IMR-90 (cell line): ENCODE measurements around the gene SLC24A3. TPM values are rescaled to one million over a fixed set of nuclear protein-coding genes. Genes with fewer than 3 reads are reported as not detected.

Experiments
- ATAC-seq: fragments of 200-7000 bp; cut with Tn5 transposase; 2 replicates; pipeline ENCODE4 v1.9.1; 2020; ENCODE audit warnings: low read depth, mild to moderate bottlenecking, moderate library complexity
- BruUV-seq: library from RNA; stranded (reverse); fragments of 400-500 nt; replicated peaks from 2 replicates; lab custom pipeline; 2021; lab: Mats Ljungman, UMichigan
- CTCF ChIA-PET: fragments of 300-600 bp; formaldehyde crosslinking; extraction: SDS; loops from one replicate; lab custom pipeline; 2021; ENCODE audit warnings: antibody characterized with exemption; lab: Yijun Ruan, JAX
- POLR2A ChIA-PET: fragments of 300-600 bp; sonication (Branson Sonifier 250); formaldehyde crosslinking; loops from one replicate; lab custom pipeline; 2022; ENCODE audit warnings: antibody characterized with exemption; ENCODE audit not compliant: unreplicated experiment; lab: Charles Lee
- DNase-seq: peaks from one replicate; pipeline ENCODE4 v3.0.0; 2013
- H2AFZ ChIP-seq: replicated peaks from 2 replicates; pipeline ENCODE3; 2013; ENCODE audit warnings: low read length, mild to moderate bottlenecking; ENCODE audit not compliant: poor library complexity
- H2AK5ac ChIP-seq: 2 replicates; pipeline ENCODE4 v1.6.1; 2013; ENCODE audit warnings: low read depth, low read length, inconsistent platforms
- H2AK9ac ChIP-seq: replicated peaks from 2 replicates; pipeline ENCODE3; 2013; ENCODE audit warnings: mild to moderate bottlenecking, low read depth, low read length, moderate library complexity; ENCODE audit not compliant: poor library complexity
- H2BK120ac ChIP-seq: 2 replicates; pipeline ENCODE4 v1.6.1; 2013; ENCODE audit warnings: low read depth, low read length, inconsistent platforms
- H2BK15ac ChIP-seq: 3 replicates; pipeline ENCODE4 v1.6.1; 2013; ENCODE audit warnings: low read depth, low read length, inconsistent platforms
- H2BK20ac ChIP-seq: 2 replicates; pipeline ENCODE4 v1.6.1; 2013; ENCODE audit warnings: low read depth, mild to moderate bottlenecking, inconsistent platforms, low read length, moderate library complexity
- H2BK5ac ChIP-seq: 2 replicates; pipeline ENCODE4 v1.6.1; 2013; ENCODE audit warnings: mild to moderate bottlenecking, low read depth, low read length, inconsistent platforms; ENCODE audit not compliant: poor library complexity, severe bottlenecking
- H3K14ac ChIP-seq: replicated peaks from 2 replicates; pipeline ENCODE4 v1.6.1; 2013; ENCODE audit warnings: low read depth, low read length, inconsistent platforms
- H3K18ac ChIP-seq: 2 replicates; pipeline ENCODE4 v1.6.1; 2013; ENCODE audit warnings: low read depth, low read length, control low read depth
- H3K23ac ChIP-seq: 2 replicates; pipeline ENCODE4 v1.6.1; 2013; ENCODE audit warnings: low read depth, low read length, inconsistent platforms
- H3K27ac ChIP-seq: 2 replicates; pipeline ENCODE4 v1.5.1; 2013; ENCODE audit warnings: mild to moderate bottlenecking, control low read depth, low read length; ENCODE audit not compliant: insufficient read depth
- H3K27me3 ChIP-seq: 2 replicates; pipeline ENCODE4 v1.6.1; 2013; ENCODE audit warnings: low read length; ENCODE audit not compliant: control insufficient read depth, insufficient read depth
- H3K36me3 ChIP-seq: 2 replicates; pipeline ENCODE4 v1.6.1; 2013; ENCODE audit warnings: low read length, mixed read lengths; ENCODE audit not compliant: control insufficient read depth, insufficient read depth
- H3K4ac ChIP-seq: 2 replicates; pipeline ENCODE4 v1.6.1; 2013; ENCODE audit warnings: low read depth, low read length, inconsistent platforms
- H3K4me1 ChIP-seq: 2 replicates; pipeline ENCODE4 v1.6.1; 2013; ENCODE audit warnings: low read length, mixed read lengths; ENCODE audit not compliant: control insufficient read depth, insufficient read depth
- H3K4me2 ChIP-seq: 2 replicates; pipeline ENCODE4 v1.6.1; 2013; ENCODE audit warnings: low read depth, mild to moderate bottlenecking, control low read depth, low read length, moderate library complexity
- H3K4me3 ChIP-seq: 2 replicates; pipeline ENCODE4 v1.5.1; 2013; ENCODE audit warnings: low read depth, mild to moderate bottlenecking, control low read depth, low read length, moderate library complexity; ENCODE audit not compliant: insufficient read depth
- H3K56ac ChIP-seq: 2 replicates; pipeline ENCODE4 v1.6.1; 2013; ENCODE audit warnings: low read length, inconsistent platforms; ENCODE audit not compliant: insufficient read depth; ENCODE audit errors: extremely low read depth
- H3K79me1 ChIP-seq, 2 experiments: 2 replicates each; pipeline ENCODE4 v1.6.1; 2013; ENCODE audit warnings: low read length in 2 of 2, inconsistent platforms in 1 of 2, low read depth in 1 of 2
- H3K9ac ChIP-seq: 2 replicates; pipeline ENCODE4 v1.6.1; 2013; ENCODE audit warnings: low read depth, low read length, control low read depth
- H3K9me1 ChIP-seq: 2 replicates; pipeline ENCODE4 v1.6.1; 2013; ENCODE audit warnings: low read length, inconsistent platforms; ENCODE audit not compliant: insufficient read depth
- H3K9me3 ChIP-seq: 2 replicates; pipeline ENCODE4 v1.6.1; 2013; ENCODE audit warnings: low read length; ENCODE audit not compliant: control insufficient read depth, insufficient read depth
- H4K20me1 ChIP-seq: 2 replicates; pipeline ENCODE4 v1.6.1; 2013; ENCODE audit warnings: low read length, inconsistent platforms; ENCODE audit not compliant: insufficient read depth
- H4K5ac ChIP-seq: 2 replicates; pipeline ENCODE4 v1.6.1; 2013; ENCODE audit warnings: mild to moderate bottlenecking, low read depth, low read length, control low read depth
- H4K8ac ChIP-seq, 2 experiments: 2 replicates each; pipeline ENCODE4 v1.6.1; 2013; ENCODE audit warnings: low read depth in 2 of 2, low read length in 2 of 2, control low read depth in 1 of 2, inconsistent platforms in 1 of 2
- H4K91ac ChIP-seq: 2 replicates; pipeline ENCODE4 v1.6.1; 2013; ENCODE audit warnings: low read depth, low read length, inconsistent platforms; ENCODE audit not compliant: insufficient read depth
- BHLHE40 ChIP-seq: fragments of 150-350 bp; IDR thresholded peaks from 2 replicates; pipeline ENCODE4 v1.6.1; 2016; ENCODE audit warnings: mild to moderate bottlenecking, low read depth, low read length
- CHD1 ChIP-seq: IDR thresholded peaks from 2 replicates; pipeline ENCODE4 v1.6.1; 2012; ENCODE audit warnings: low read depth, low read length, improper control_type of control experiment
- CTCF ChIP-seq: conservative IDR thresholded peaks from 2 replicates; pipeline ENCODE4 v1.5.1; 2012; ENCODE audit warnings: mild to moderate bottlenecking, low read depth, low read length, improper control_type of control experiment
- ELK1 ChIP-seq: fragments of 150-350 bp; IDR thresholded peaks from 2 replicates; pipeline ENCODE4 v1.6.1; 2016; ENCODE audit warnings: low read depth, mild to moderate bottlenecking, low read length, moderate library complexity, borderline replicate concordance
- FOS ChIP-seq: fragments of 150-350 bp; IDR thresholded peaks from 2 replicates; pipeline ENCODE4 v1.6.1; 2016; ENCODE audit warnings: low read depth, low read length
- MAFK ChIP-seq: IDR thresholded peaks from 2 replicates; pipeline ENCODE4 v1.6.1; 2012; ENCODE audit warnings: low read depth, low read length, improper control_type of control experiment
- MAZ ChIP-seq: IDR thresholded peaks from 2 replicates; pipeline ENCODE4 v1.6.1; 2012; ENCODE audit warnings: low read depth, mild to moderate bottlenecking, low read length, improper control_type of control experiment, moderate library complexity, borderline replicate concordance
- MXI1 ChIP-seq: IDR thresholded peaks from 2 replicates; pipeline ENCODE4 v1.6.1; 2012; ENCODE audit warnings: low read depth, mild to moderate bottlenecking, low read length, moderate library complexity, borderline replicate concordance
- NFE2L2 ChIP-seq: fragments of 150-350 bp; IDR thresholded peaks from 2 replicates; pipeline ENCODE4 v1.6.1; 2016; ENCODE audit warnings: low read depth, mild to moderate bottlenecking, low read length
- POLR2A ChIP-seq: IDR thresholded peaks from 2 replicates; pipeline ENCODE4 v1.6.1; 2012; ENCODE audit warnings: mild to moderate bottlenecking, low read depth, low read length
- RAD21 ChIP-seq: IDR thresholded peaks from 2 replicates; pipeline ENCODE4 v1.6.1; 2012; ENCODE audit warnings: low read length, improper control_type of control experiment
- RCOR1 ChIP-seq: IDR thresholded peaks from 2 replicates; pipeline ENCODE4 v1.6.1; 2012; ENCODE audit warnings: mild to moderate bottlenecking, low read length, improper control_type of control experiment; ENCODE audit not compliant: insufficient replicate concordance
- RFX5 ChIP-seq: IDR thresholded peaks from 2 replicates; pipeline ENCODE4 v1.8.0; 2012; ENCODE audit warnings: low read depth, mild to moderate bottlenecking, low read length, moderate library complexity
- SMC3 ChIP-seq: fragments of 150-350 bp; IDR thresholded peaks from 2 replicates; pipeline ENCODE4 v1.6.1; 2016; ENCODE audit warnings: low read depth, mild to moderate bottlenecking, antibody characterized with exemption, low read length, moderate library complexity
- dilution Hi-C: fragments of 300-500 bp; cut with HindIII; formaldehyde crosslinking; loops from one replicate; pipeline ENCODE4 v1.14.3; 2018; ENCODE audit warnings: low sequenced_read_pairs; ENCODE audit not compliant: unreplicated experiment
- in situ Hi-C: fragments of 300-500 bp; cut with MboI; formaldehyde crosslinking; loops from 3 replicates; pipeline ENCODE4 v1.14.3; 2019; ENCODE audit warnings: low sequenced_read_pairs, inconsistent platforms, mixed read lengths
- intact Hi-C: fragments of 100-400 bp; cut with micrococcal nuclease; formaldehyde crosslinking; loops from 2 replicates; pipeline ENCODE4 v1.10.0; 2022
- polyA plus RNA-seq, 3 experiments: library from polyadenylated mRNA; depleted of rRNA; stranded (reverse); fragments of >200 nt; gene quantifications; 2 replicates each; pipeline ENCODE4 v1.2.3, GENCODE V29; 2012; ENCODE audit warnings: low replicate concordance in 1 of 3
- total RNA-seq: library from RNA; depleted of rRNA; stranded (reverse); fragments of >200 nt; gene quantifications from 2 replicates; pipeline ENCODE4 v1.2.3, GENCODE V29; 2012
- TF ChIP-seq, protein P1 (sequence below): fragments of 150-350 bp; IDR thresholded peaks from 2 replicates; pipeline ENCODE4 v1.6.1; 2017; ENCODE audit warnings: mild to moderate bottlenecking, antibody characterized with exemption, low read length, low read depth

Gene SLC24A3
- total and polyA plus RNA-seq, 2 of the 4 experiments (the other 2 are of a cell fraction), result not detected

GRCh38 chr20:19760371-19760721 lies 547.9 kb downstream of the SLC24A3 start (continued):
- TF ChIP-seq MAZ (no peak), NFE2L2 (no peak), SMC3 (no peak), MAFK (no peak), CHD1 (no peak)

- Histone ChIP-seq H2AFZ (no peak overlapping the region), H4K20me1 (peaks cover 12% of the 10 kb centered on the region), H3K14ac (no peak overlapping the region), H2AK5ac (peak overlapping the region; percentile 61), H3K4me2 (no peak overlapping the region), H3K27me3 (no peaks in the 10 kb centered on the region), H3K36me3 (peaks cover 2% of the 10 kb centered on the region; the same call in 1 of the 2 replicates), H3K79me1 (peaks cover 14 to 74% of the 10 kb centered on the region in 2 experiments), H2BK15ac (no peak overlapping the region), H3K9me1 (peaks cover 12% of the 10 kb centered on the region), H3K56ac (no peak overlapping the region), H3K4me1 (peaks cover 11% of the 10 kb centered on the region), H3K4me3 (no peak overlapping the region), H2BK5ac (no peak overlapping the region), H2AK9ac (no peak overlapping the region), H2BK120ac (no peak overlapping the region; the same call in 1 of the 2 replicates), H3K18ac (no peak overlapping the region), H3K9ac (no peak overlapping the region), H3K4ac (no peak overlapping the region; the same call in 1 of the 2 replicates), H4K91ac (no peak overlapping the region), H3K23ac (no peak overlapping the region), H2BK20ac (no peak overlapping the region), H3K27ac (no peak overlapping the region), H3K9me3 (no peaks in the 10 kb centered on the region), H4K8ac (no peak overlapping the region), H4K5ac (no peak overlapping the region)
- no peak for ATAC-seq
- CTCF ChIA-PET, result no interaction called here
- POLR2A ChIA-PET, result no interaction called here
- dilution Hi-C loops, result no loop called here
- no peak for TF ChIP-seq NFE2L2
- TF ChIP-seq MXI1, result no peak
- TF ChIP-seq, protein P1, sequence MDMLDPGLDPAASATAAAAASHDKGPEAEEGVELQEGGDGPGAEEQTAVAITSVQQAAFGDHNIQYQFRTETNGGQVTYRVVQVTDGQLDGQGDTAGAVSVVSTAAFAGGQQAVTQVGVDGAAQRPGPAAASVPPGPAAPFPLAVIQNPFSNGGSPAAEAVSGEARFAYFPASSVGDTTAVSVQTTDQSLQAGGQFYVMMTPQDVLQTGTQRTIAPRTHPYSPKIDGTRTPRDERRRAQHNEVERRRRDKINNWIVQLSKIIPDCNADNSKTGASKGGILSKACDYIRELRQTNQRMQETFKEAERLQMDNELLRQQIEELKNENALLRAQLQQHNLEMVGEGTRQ, result no peak
- TF ChIP-seq CTCF, result no peak
- TF ChIP-seq ELK1, result no peak
- no peak for TF ChIP-seq FOS
- no peak for TF ChIP-seq POLR2A
- TF ChIP-seq BHLHE40, result no peak
- no peak for TF ChIP-seq MAFK
- TF ChIP-seq RFX5, result no peak
- TF ChIP-seq RAD21, result no peak
- no peak for TF ChIP-seq RCOR1
- no peak for TF ChIP-seq CHD1
- intact Hi-C loops, result no loop called here
- no peak for DNase-seq
- BruUV-seq, result no TSS peak
- in situ Hi-C loops, result no loop called here
Measured at GRCh38 chr20:19761326-19761725, 548.9 kb downstream of the SLC24A3 start.
